GM18498 (cell line): ENCODE measurements around the gene ARHGEF10L.

Experiments used
- ATAC-seq: cut with Tn5 transposase; IDR thresholded peaks from one replicate; pipeline ENCODE4 v1.9.1; 2021; ENCODE audit warnings: mild to moderate bottlenecking, moderate library complexity; ENCODE audit not compliant: unreplicated experiment

Gene ARHGEF10L

DNA sequence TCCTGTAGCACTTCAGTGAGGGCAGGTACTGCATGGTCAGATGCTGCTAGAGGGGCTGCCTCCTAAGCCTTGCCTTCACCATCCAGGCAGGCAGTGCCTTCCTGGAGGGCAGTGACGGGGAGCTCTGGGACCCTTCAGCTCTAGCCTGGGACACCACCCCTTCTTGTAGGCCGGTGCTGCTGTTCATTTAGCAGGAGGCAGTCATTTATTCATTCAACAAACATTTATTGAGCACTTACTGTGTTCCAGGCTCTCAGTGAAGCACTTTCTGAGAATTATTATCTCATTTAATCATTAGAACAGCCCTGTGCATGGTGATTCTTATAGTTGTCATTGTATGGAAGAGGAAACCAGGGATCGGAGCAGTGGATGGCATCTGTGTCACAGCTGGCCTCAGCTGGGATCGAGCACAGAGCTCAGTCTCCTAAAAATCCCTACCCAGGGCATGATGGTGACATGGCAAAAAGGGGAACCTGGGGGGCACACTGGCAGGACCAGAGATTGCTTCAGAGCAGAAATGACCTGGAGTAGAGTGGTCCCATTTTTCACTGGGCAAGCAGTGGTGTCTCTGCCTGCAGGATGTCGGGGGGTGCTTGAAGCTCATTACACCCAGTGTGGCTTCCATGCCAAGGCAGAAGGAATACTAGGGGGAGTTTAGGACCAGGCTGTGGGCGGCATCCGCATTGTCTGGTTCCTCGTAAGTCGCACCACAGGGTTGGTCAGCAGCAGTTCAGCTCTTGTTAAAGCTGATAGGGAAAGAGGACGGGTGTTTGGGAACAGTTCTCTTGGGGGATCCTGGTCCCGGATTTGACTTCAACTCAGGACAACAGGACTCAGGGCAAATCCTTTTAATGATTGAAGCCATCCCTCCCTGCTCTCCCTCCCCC is 28.8 kb downstream of the ARHGEF10L start:
- no peak for ATAC-seq

DNA sequence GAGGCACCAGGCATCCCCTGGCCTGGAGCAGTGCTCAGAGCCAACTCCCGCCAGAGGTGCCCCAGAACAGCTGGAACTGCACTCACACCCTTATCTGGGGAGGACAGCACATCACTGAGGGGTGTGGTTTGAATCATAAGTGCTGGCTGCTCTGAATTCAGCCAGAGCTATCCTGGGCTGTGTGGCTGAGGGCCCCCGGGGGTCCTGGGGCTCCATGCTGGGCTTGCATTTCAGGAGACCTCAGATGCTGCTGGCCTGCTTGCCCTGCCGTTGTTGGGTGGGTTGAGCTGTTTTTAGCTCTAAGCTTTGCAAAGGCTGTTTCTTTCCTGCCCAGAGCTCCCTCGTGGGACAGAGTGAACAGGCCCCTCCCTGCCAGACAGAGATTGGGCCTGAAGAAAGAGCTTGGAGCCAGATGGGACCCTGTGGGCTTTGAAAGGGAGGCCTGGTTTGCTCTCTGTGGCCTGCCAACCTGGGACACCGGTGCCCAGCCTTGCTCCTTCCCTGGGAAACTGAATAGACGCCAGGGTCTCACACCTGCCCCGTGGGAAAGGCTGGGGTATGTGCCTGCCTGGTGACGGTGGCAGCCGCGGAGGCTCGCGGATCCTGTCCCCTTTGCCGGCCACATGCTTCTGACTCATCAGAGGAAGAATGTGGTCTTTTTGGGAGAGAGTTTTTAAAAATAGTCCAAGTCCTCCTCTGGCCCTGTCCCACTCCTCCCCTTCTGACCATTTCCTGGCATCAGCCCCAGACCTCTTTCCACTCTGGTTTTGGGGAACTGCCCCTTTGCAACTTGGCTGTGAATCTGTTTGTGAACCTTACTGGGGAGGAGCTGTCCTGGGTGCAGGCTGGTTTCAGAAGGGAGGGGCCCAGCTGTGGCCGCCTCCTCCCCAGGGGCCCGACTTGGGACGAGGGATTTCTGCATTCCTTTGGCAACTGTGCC is 30.0 kb downstream of the ARHGEF10L start:
- no peak for ATAC-seq

DNA sequence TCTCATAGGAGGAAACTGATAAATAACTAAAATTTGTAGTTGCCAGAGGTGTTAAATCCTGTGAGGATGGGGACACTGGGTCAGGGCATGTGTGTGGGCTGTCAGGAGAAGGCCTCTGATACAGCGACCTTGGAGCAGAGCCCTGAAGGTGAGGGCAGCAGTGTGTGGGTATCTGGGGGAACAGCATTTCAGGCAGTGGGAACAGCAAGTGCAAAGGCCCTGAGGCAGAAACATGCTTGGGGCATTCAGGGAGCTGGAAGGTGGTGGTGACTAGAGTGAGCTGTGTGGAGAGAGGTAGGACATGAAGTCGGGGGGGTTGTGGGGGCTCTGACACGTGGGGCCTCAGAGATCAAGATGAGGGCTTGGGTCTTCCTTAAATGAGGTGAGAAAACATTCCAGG is 30.7 kb downstream of the ARHGEF10L start:
- ATAC-seq = no peak

DNA sequence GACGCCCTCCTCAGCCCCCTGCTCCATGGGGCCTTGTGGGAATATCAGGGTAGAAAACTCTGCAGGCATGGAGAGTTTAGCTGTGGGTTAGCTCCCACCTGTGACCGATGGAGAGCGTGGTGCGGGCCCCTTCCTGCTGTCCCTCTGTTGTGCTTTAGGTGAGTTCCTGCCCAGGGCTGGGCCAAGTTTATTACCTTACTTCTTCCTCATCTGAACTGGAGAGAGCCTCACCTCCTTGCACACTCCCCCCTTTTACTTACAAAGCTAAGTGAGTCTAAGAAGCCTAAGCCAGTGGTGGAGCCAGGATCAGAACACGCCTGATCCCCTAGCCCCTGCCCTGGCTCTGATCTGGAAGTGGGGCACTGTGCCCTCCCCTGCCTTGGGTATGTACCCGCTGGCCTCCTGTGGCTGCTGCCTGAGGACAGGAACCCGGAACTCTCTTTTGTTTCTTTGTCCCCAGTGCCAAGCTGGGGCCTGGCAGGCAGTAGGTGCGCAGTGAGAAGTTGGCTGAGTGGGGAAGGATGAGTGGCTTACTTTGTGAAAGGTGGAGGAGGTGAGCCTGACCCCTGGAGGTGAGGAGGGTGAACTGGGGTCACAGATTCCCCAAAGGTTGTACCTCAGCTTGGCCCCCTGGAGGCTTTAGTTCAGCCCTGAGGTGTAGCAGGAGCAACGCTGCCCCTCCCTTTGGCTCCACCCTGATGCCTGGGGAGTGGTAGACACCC is 32.9 kb downstream of the ARHGEF10L start:
- ATAC-seq = no peak

DNA sequence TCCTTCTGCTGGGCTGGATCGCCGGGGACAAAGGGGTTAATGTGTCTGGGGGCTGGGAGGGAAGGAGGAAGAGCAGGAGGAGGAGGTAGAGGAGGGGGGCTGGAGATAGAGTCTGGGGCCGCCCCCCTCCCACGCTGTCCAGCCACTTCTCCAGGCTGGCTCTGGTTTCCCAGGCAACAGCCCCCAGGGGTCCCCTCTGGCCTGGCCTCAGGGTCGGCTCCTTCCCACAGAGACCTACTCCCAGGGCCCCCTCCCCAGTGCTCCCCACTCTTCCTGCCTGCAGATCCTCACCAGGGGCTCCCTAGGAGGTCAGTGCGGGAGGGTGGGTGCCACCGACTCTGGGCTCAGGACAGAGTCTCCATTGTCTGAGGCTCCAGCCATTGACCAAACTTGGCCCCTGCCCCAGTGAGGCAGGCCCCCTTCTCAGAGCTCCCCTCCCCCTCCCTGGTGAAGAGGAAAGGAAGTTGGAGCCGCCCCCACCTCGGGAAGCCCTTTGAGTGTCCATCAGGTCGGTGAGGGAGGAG is 34.1 kb downstream of the ARHGEF10L start:
- no peak for ATAC-seq

DNA sequence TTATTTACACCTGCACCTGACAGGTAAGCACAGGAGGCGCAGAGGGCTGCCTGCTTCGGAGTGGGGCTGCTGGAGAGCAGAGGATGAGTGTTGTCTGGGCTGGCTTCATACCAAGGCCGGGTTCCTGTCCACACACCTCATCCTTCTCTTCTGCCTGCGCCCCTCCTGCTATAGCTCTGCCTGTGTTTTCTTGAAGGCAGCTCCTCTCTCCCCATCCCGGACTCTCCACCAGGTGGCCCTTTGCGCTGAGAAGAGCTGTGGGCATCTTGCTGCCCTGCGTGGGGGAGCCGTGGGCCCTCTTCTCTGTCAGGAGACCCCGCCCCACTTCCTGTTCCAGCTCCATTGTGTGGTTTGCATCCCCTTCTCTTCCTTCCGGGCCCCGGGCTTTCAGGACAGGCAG is 35.0 kb downstream of the ARHGEF10L start:
- ATAC-seq = no peak

DNA sequence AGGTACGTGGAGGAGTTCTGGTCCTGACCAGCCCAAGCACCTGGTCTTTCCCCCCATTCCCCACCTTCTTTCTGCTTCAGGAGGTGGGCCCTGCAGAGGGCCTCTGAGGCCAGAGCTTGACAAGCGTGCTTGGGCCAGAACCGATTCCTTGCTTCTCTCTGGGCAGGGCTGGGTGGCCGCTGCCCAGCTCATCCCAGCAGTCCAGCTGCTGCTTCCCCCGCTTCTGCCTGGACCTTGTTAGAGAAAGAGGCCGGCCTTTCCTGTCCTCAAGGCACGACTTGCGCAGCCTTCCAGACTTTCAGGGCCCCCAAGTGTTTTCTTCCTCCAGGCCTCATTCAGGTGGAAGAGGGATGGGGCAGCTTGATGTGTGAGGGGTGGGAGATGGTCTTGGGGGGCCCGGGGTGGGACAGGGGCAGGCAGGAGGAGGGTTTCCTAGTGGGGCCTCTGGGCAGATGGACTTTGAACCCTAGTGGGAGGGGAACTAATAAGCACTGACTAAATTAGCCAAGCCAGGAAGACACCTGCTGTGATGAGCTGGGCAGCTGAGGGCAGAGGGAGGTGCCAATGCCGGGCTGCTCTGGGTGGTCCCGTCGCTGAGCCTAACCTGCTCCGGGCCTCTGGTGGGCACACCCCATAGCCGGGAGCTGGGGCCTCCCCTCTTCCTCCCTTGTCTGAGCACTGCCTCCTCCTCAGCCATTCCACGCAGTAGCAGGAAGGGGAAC is 36.5 kb downstream of the ARHGEF10L start:
- no peak for ATAC-seq

DNA sequence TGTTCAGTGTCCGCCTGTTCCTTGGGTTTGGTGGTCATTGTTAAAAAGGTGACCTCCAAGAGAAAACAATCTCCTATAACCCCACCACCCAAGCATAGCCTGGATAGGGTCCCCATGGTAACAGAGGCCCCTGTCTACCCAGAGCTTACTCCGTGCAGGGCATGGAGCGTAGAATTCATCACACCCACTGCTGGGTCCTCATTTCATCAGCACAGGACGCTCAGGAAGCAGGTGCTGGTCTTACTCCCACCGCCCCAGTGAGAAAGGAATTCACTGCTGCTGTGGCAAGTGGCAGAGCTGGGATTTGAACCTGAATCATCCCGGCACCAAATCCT is 37.0 kb downstream of the ARHGEF10L start:
- ATAC-seq = no peak

DNA sequence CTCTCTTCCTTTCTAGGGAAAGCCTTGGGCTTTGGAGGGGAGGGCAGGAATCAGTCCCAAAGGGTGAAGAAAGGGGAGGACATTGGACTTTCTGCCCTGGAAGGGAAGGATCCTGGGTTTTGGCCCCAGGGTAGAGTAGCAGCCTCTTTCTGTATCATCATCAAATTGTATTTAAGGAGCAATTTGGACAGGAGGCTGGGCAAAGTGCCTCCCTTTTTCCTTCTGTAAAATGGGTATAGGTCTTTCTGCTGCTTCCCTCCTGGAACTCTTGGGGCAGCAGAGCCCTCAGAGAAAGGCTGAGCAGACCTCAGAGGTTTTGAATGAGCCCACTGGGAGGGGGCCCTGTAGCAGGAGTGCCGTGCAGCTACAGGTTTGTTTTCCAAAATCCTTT is 38.4 kb downstream of the ARHGEF10L start:
- no peak for ATAC-seq

DNA sequence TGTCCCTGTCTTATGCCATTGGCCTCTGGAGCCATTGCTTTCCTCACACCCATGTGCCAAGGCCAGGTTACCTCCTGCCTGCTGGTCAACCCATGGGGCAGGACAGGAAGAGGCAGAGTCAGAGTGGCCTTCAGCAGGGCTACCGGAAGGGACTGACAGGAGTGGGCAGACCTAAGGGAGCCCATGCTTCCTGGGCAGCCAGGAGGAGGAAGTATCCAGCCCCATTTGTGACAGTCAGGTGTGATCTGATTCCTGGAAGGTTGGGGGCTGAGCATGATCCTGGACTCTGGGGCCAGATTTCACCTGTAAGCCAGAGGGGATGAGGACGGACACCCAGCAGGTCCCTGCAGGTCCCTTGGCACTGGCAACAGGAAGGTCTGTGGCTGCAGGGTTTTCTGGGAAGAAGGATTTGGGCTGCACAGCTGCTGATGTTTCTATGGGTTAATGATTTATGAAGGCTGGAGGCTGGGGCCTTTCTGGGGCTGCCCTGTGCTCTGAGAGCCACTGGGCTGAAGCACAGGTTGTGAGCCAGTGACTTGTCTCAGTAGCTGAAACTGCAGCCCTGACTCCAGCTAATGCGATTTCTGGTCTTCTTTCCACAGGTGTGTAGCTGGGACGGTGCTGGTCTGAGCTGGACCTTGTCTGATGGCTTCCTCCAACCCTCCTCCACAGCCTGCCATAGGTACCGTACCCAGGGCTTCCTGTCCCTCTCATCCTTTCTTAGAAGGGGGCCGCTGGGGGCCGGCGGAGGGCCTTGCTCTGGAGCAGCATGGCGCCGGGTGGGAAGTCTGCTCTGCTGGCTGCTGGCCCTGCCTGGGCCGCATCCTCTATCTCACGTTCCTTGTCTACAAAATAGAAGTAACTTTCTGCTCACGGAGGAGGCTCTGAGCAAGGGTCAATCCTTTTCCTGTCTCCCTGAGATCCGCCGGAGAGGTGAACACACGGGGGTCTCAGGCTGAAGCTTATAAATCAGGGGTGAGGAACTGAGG is 40.7 kb downstream of the ARHGEF10L start:
- ATAC-seq = no peak

DNA sequence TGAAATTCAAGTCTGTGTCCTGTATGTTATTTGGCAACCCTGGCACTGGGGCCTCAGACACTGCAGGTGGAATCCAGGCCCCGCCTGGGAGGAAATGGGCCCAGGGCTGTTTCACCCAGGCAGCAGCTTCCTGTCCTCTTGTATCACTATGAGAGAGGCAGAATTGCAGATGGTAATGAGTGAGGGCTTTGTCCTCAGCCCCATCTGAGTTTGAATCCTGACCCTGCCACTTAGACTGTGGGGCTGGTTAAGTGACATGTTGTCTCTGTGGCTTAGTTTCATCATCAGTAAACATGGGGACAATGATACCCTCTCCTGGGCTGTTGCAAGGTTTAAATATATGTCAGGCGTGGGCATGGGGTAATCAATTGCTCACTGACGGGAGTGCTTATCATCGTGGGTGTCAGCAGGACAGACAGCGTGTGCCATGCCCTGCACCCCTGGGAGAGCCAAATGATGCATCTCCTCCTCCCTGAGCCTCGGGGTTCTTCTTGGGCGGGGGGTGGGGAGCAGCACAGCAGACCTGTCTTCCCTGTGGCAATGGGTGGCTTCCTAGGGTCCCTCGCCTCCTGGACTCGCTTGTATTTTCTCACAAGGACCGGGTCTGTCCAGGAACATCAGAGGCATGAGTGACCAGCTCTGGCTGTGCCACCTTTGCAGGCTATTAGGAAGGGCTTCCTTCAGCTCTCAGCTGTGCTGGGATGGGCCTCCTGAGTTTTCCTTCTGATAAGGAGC is 42.1 kb downstream of the ARHGEF10L start:
- no peak for ATAC-seq

DNA sequence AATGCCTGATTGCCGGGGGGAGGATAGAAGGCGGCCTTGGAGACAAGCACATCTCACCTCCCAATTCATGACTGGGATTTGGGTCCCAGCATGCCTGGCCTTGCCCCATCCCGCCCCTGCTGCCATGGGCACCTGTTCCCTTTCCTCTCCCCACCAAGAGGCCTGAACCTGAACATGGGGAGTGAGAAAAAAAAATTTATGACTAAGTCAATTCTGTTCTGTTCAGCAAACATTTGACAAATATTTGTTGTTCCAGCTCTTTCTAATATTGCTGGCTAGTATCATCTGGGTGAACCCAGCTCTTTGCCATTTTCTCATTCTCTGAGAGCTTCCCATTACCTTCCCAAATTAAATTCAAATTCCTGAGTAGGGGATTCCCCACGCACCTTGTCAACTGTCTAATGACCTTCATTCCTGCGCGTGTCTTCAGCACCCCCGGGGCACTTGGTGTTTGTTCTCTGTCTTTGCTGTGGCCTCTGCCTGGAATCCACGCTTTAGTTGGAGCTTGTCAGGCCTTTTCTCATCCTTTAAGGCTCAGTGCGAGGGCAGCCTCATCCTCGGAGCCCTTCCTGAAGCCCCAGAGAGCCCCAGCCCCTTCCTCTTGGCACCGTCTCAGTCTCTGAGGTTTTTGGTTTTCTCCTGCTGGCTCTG is 42.8 kb downstream of the ARHGEF10L start:
- no peak for ATAC-seq

DNA sequence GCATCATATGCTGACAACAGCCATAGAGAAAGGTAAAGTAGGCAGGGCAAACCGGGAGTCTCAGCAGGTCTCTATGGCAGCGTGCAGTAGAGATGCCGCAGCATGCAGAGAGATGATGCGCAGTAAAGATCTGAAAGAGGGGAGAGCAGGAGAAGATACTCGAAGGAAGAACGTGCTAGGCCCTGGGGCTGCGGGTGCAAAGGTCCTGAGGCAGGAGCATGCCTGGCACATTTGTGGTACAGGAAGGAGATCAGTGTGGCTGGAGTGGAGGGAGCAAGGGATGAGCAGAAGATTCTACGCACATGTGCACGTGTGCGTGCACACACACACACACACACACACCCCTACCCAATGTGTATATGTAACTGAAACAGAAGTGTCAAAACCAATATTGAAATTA is 45.0 kb downstream of the ARHGEF10L start:
- ATAC-seq = no peak

DNA sequence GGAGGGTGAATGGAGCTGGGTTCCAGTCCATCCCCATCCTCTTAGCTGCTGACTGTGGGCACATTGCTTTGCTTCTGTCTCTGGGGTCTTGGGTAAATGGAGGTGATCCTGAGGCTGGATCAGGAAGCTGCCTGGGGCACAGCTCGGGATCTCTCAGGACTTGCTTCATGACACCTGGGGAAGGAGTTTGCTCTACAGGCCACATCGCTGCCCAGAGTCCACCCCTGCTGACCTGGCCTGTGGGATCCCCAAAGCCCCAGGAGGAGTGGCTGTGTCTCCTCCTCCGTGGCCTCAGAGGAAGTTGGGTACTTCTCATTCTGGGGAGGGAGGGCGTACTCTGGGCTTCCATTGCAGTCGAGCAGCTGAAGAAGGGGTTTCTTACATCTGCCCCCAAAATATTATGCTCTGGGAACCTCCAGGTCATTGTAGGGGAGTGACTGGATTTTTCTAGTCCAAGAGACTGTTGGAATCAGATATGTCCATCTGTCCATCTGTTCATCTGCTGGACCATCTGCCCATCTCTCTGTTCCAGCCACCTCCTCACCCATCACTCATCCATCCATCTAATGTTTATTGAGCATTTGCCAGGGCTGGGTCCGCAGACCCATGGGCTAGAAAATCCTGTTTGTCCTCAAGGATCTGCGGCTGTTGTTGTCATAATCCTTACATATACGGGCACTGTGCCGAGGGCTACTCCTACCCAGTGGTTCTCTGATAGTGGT is 45.9 kb downstream of the ARHGEF10L start:
- ATAC-seq = no peak

DNA sequence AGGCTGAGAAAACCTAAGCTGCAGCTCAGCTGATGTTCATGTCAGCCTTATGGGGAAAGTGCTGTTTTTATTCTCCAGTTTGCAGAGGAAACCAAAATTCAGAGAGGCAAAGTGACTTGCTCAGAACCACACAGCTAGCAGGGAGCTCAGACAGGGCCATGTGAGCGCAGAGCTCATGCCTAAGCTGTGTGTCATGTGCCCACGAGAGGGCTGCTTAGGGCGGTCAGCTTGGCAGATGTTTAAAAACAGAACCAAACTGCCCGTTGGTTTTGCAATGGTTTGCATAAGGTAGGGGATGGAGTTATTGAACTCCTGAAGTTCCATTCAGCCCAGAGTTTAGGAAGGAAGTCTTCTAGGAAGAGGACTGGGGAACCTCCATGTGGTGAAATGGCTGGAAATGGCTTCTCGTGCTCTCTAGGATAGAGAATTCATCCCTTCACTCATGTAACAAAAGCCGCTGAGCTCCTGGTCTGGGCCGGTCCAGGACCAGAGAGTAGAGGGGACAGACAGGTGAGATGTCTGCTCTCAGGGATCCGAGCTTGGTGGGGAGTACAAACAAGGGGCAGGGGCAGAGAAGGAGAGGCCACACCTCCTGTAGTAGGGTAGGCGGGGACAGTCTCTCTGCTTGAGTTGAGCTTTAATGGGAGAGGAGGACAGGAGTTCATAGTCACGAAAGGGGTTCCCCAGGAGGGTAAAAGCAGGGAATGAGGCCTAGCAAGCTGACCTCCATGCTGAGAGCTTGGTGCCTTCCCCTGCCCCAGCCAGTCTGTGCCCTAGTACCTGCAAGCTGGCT is 46.9 kb downstream of the ARHGEF10L start:
- ATAC-seq = no peak

DNA sequence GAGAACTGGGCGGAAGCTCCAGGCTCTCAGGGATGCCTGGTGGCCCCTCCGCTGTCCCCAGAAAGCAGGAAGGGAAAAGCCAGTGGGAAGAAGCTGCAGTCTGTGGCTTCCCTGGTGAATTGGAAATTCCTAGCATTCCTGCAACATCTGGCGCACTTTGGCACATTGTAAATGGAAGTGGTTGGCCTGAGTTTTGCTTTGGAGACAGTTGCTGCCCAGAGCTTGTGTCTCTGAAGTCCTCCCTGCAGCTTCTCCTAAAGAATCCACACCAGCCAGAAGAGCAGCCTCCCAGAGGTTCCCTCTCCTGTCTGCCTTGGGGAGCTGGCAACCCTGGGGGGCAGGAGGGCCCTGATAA is 48.2 kb downstream of the ARHGEF10L start:
- ATAC-seq = no peak
